Ramos (cell line): ENCODE data around the gene ZNF619.

Experiments
- in situ Hi-C: fragments of 300-500 bp; cut with MboI; formaldehyde crosslinking; loops from one replicate; pipeline ENCODE4 v1.14.3; 2022; ENCODE audit warnings: low sequenced_read_pairs; ENCODE audit not compliant: unreplicated experiment

ZNF619 gene

DNA sequence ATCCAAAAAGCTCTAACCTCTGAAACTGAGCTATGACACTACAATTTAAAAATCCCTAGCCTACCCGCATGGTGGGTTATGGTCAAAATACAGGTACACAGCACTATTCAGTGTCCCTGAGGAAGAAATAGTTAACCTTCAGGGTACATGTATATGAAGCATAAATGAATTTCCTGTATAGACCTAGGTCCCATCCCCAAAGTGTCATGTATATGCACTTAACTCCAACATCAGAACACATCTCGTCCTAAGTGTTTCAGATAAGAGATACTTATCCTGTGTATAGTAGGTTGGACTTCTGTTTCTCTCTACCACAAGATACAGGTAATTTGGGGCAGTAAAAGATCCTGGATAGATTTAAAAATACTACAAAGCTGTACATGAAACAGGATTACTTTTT, 13.3 kb upstream of the ZNF619 start:
- in situ Hi-C loops: loop anchor here (25.0 kb wide), 1 partner anchor 1051 kb away; the partner anchor contains the start of gene RPSA

DNA sequence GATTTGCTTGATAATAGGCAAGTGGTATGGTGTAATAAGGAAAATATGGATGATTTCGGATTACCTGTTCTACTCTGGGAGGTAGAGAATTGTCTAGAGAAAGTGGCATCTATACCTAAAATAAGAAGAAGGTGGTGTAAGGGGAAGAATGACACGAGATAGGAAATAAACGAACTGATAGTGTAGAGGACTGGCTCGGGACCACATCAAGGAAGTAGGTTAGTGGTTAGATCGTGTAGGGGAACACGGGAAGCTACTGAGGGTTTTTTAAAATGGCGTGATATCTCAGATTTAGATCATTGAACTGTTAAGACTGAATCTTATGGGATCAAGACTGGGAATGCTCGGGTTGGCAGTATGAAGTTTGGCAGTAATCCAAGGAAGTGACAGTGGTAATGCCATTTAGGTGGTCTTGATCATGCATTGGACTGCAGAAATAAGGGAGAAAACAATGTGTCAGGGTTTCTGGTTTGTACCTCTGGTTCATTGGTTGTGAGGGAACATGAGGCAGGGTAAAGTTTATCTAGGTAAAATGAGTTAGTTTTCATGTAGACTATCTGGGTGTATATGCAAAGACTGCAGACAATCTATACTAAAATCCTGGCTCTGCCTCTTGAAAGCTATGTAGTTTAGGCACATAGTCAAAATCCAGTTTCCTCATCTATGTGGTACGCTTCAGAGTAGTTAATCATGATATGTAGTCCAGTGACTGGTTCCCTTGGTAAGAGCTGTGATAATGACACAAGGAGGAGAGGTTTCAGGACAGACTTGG, 12.4 kb upstream of the ZNF619 start:
- in situ Hi-C loops: loop anchor here (25.0 kb wide), 1 partner anchor 1052 kb away; the partner anchor contains the start of gene RPSA

DNA sequence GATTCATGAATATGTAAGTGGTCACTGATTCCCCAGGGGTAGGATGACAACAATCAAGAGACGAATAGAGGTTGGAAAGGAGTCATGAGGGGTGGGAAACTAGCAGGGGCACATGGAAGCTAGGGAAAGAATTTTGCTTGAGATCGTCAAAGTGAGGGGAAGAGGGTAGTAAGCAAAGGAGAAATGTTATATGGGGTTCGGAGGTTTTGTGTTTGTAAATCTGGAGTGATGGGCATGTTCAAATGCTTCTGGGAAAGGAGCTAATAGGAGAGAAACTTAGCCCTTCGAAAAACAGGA, 11.9 kb upstream of the ZNF619 start:
- in situ Hi-C loops: loop anchor here (25.0 kb wide), 1 partner anchor 1053 kb away; the partner anchor contains the start of gene RPSA

- in situ Hi-C loops: loop anchor here (25.0 kb wide), 1 partner anchor 1053 kb away; the partner anchor contains the start of gene RPSA
Observed at GRCh38 chr3:40465456-40465855, 11.5 kb upstream of the ZNF619 start.

DNA sequence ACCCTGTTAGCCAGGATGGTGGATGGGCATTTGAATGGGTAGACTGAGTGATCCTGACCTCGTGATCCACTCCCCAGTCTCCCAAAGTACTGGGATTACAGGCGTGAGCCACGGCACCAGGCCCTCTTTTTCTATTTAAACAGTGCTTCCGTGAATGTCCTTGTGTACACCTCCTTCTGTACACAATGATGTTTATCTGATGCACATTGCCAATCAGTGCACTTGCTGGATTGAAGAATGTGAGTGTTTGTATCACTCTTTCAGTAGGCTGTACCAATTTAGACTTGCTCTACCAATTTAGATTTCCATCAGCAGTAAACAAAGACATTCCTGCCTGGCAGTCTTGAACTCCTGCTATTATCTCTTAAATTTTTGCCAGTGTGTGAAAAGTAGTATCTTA, 8.9 kb upstream of the ZNF619 start:
- in situ Hi-C loops: loop anchor here (25.0 kb wide), 1 partner anchor 1056 kb away; the partner anchor contains the start of gene RPSA

DNA sequence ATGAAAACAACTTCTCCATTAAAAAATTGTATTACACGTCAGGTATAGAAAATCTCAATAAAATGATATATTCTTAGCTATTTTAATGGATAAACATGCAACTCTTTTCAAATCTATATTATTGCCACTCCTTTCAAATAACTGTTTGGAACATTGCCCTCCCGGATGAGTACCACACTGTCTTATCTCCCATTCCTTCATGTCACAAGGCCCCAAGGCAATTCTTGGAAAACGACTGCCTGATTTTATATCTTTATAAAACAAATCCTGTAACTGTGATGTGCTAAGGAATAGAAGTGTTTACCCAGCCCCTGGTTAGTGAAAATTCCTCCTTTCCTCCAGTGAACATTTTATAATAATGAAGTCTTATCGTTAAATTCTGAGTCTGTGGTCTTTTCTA, 6.2 kb upstream of the ZNF619 start:
- in situ Hi-C loops: loop anchor here (25.0 kb wide), 1 partner anchor 1058 kb away; the partner anchor contains the start of gene RPSA

- in situ Hi-C loops: no loop called here
Observed at GRCh38 chr3:40477666-40478065, 744 bp downstream of the ZNF619 start.

- in situ Hi-C loops: no loop called here
Observed at GRCh38 chr3:40487172-40487571, 10.2 kb downstream of the ZNF619 start.

GRCh38 chr3:40490916-40491315, 14.0 kb downstream of the ZNF619 start:
- in situ Hi-C loops: no loop called here

DNA sequence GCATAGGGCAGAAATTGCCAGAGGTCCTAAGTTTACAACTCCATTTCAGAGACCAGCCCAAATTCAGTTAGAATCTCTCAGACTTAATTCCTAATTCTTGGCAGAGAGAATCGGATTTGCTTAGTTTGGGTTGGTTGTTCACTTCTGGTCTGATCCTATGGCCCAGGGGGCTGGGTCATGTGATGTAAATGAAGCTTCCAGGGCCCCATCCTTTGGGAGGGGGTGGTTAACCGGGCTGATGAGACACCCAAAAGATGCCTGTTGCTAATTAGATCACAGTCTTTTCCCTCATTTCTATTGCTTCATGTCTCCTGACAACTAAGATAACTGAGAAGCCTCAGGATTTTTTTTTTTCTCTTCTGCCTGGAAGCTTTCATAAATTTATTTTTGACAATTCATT, 17.8 kb downstream of the ZNF619 start:
- in situ Hi-C loops: no loop called here

- in situ Hi-C loops: no loop called here
Observed at GRCh38 chr3:40497288-40497687, 20.4 kb downstream of the ZNF619 start.

- in situ Hi-C loops: no loop called here
Observed at GRCh38 chr3:40499952-40500351, 23.0 kb downstream of the ZNF619 start.

DNA sequence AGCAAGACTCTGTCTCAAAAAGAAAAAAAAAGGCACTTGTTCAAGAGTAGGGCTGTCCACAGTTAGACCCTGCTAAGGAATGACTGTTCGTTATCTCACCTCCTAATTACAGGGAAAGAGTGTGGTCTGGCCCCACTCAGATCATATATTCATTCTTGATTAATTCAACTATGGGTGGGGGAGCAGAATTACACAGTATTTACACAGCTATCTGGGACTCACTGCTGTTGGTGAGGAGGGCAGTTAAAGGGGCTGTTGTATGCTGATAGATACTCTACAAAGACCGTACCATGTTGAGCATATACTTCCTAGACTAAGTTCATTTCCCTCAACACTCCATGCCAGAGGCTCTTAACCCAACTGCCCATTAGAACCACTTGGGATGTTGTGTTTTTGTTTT, 25.1 kb downstream of the ZNF619 start:
- in situ Hi-C loops: no loop called here

- in situ Hi-C loops: no loop called here
Observed at GRCh38 chr3:40504636-40505430, 27.9 kb downstream of the ZNF619 start.

DNA sequence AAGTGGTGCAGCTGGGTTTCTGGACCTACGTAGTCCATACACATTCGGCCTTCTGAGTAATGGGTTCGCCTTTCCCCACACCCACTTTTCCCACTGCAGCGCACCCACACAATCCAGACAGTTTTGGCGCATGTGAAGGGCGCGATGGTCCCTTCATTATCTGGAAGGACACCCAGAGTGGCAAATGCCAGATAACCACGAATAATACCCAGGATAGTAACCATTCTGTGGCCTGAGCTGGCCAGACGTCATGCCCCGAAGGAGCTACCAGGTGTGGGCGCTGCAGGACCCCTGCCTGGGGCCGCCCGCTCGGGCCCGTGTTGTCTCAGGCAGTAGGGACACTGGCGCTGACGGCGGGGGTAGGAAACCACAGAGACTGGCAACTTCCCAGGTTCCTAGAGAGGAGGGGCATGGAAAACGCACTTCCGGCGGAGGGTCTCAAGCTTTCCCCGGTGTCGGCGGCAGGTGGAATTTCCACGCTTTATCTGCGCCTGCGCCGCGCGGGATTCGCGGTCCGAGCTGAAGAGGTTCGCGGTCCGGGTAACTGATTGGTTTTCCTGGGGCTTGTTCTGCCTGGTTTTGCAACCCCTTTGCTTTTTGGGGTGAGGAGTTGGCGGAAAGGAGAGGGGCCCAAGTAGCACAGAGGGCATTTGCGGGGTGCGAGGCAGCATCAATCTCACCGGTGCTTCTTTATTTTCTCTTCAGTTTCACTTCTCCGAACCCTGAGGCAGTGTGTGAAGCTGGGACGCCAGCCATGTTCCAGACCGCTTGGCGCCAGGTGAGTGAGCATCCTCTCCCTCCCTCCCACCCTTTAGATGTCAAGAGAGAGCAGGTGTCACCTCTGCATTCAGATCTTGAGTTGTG, 28.9 kb downstream of the ZNF619 start, which contains the start of gene ZNF620:
Gene ZNF620 (plus strand): TSS at position 441 of the 864 bp plus-strand sequence. CDS start 314 bp downstream, at position 755.
- in situ Hi-C loops: no loop called here

DNA sequence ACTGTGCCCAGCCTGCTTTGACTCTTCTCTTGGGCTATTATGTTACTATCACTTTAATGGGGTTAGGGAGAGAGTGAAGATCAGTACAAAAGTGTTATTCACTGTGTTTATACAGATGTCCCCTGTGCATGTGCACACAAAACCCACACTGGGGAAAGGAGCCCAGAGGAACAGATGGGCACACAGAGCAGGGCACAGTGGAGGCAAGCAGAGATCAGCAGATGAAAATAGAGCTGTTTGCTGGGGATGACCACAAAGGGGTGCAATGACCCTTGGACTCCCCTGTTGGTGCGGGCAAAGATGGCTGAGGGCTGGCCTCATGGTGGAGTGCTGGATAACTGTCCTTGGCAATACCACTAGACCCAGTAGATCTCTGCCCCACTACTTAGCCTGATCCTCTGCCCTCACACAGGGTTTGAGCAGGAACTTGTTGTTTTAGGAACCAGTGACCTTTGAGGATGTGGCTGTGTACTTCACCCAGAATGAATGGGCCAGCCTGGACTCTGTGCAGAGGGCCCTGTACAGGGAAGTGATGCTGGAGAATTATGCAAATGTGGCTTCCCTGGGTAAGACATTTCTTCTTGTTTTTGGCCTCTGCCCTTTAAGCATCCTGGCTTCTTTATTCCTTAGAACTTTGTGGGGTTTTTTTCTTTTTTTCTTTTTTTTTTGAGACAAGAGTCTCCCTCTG, 34.3 kb downstream of the ZNF619 start:
- in situ Hi-C loops: no loop called here

GRCh38 chr3:40516201-40516600, 39.3 kb downstream of the ZNF619 start:
- in situ Hi-C loops: no loop called here

GRCh38 chr3:40518067-40518466, 41.1 kb downstream of the ZNF619 start:
- in situ Hi-C loops: no loop called here

GRCh38 chr3:40518848-40519247, 41.9 kb downstream of the ZNF619 start:
- in situ Hi-C loops: no loop called here

DNA sequence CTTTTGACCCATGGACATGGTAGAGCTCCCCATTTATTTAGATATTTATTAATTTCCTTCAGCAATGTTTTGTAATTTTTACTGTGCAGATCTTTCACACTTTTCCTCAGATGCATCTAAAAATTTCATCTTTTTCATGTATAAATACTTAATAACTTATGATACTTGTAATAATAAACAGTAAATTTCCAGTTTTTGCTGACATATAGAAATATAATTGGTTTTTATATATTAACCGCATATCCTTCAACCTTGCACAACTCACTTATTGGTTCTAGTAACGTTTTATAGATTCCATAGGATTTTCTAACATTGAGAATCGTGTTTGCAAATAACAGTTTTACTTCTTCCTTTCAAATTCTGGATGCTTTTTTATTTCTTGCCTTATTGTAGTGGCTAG, 44.3 kb downstream of the ZNF619 start:
- in situ Hi-C loops: no loop called here
